ENCODE data around the gene SLC27A1.
"Not testable (repeated sequence)": the region's sequence is repeated elsewhere in the genome, so short reads cannot be mapped to it uniquely, and the experiment has no call there.

SLC27A1 gene

GRCh38 chr19:17457616-17458015 is 12.7 kb upstream of the SLC27A1 start:
- DNase-seq, result no peak

- no peak for DNase-seq
These were observed 11.4 kb upstream of the SLC27A1 start for GRCh38 chr19:17458970-17459369.

DNA sequence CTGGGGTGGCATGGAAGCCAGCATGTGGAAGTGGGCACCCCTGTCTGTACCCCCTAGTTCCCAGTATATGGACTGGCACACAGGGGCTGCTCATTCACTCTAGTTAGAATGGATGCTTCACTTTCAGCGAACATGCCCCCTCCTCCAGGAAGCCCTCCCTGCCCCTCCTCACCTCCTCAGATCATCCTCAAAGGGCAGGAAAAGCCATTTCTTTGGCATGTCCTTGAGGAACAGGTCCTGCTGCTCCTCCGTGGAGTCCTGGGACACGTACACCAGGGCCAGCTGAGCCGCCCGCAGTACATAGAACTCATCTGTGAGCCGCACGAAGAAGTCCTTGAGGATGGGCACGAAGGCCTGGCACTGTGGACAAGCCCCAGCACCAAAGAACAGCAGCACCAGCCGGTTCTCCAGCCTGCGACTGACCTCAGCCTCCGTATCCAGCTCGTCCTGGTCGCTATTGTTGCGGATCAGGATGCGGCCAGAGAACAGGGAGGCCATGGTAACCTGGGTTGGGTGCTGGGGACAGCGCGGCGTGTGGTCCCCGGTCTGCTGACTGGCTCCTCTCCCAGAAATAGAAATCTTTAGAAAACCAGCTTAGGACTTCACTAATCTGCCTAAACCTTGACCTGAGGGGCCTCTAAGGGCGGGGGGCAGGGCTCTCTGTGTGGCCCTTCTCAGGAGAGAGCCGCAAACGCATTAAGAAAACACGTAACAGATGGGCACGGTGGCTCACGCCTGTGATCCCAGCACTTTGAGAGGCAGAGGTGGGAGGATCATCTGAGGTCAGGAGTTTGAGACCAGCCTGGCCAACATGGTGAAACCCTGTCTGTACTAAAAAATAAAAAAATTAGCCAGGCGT is 9.7 kb upstream of the SLC27A1 start, which contains the start of gene NXNL1:
TSS of gene NXNL1 (minus strand) at position 555 of the 859 bp plus-strand sequence. CDS start at position 498, 57 bp downstream.
- DNase-seq, result no peak

DNA sequence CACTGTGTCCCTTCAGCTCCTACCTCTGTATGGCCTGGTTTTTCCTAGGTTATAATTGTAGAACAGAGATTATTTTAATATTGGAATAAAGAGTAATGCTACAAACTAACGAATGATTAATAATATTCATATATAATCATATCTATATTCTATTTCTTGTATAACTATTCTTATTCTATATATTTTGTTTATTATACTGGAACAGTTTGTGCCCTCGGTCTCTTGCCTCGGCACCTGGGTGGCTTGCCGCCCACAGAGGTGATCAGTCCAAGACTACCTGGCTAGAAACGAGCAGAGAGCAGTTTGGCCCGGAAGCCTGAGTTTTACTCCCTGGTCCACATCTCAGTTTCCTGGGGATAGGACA is 3.9 kb upstream of the SLC27A1 start:
- no peak for DNase-seq

GRCh38 chr19:17467471-17468301 is 2.6 kb upstream of the SLC27A1 start:
- no peak for DNase-seq

DNA sequence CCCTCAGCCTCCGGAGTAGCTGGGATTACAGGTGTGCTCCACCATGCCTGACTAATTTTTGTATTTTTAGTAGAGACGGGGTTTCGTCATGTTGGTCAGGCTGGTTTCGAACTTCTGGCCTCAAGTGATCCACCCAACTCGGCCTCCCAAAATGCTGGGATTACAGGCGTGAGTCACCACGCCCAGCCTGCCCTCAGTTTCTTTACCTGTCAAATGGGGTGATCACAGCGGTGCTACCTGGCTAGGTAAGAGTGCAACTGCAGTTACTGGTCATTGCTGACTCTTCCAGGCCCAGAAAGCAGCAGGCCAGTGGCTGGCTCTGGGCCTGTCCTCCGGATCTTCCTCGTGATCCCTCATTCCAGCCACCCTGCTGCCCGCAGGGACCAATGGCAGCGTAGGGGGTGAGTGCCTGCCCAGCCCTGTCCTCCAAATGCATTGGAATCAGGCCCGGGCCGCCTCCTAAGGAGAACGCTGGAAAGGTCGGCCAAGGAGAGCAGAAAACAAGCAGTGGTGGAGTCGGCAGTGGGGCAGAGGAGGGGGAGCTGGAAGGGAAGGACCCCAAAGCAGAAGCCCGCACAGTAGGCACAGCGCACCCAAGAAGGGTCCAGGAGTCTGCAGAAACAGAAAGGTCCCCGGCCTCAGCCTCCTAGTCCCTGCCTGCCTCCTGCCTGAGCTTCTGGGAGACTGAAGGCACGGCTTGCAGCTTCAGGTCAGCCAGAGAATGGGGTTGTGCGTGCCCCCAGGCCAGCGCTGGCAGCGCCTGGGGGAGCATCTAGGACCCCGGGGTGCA is 1.8 kb upstream of the SLC27A1 start:
- no peak for DNase-seq

GRCh38 chr19:17469092-17469480 is 1.2 kb upstream of the SLC27A1 start:
- DNase-seq, result no peak

DNA sequence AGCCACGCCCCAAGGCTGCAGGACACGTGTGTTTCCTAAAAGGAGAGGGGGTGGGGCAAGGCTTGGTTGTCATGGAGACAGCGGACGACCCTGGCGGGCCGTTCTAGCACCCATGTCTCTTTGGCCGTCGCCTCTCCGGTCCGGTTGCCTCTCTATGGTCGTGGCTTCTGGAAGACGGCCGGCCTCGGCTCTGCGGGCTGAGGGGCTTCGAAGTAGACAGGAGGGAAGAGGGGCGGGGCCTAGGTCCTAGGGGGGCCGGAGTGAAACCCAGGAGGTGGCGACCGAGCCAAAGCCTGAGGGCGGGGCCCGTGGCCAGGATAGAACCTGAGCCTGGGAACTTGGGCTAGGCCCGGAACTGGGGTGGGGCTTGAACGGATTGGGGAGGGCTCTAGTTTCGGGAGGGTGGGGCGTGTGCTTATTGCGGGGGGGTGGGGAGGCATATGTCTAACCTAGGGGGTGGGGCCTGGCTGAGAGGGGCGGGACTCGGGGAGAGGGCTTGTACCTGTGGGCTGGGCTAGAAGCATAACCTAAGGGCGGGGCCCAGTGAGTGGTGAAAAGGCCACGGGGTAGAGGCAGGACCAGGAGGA is 750 bp upstream of the SLC27A1 start:
- peak; percentile 93 for DNase-seq

- DNase-seq, result no peak
These were observed 1.2 kb downstream of the SLC27A1 start for GRCh38 chr19:17471410-17472125.

DNA sequence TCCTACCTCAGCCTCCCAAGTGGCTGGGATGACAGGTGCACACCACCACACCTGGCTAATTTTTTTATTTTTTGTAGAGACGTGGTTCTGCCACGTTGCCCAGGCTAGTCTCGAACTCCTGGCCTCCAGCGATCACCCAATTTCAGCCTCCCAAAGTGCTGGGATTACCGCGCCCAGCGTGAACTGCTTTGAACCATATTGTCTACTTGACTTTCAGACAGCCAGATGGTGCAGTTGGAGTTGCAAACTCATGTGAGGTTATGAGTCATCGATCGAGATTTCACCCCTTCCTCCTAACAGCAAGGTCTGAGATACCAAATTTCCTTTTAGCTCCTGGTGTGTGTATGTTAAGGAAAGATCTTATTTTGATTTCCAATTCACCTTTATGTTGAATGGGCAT is 2.7 kb downstream of the SLC27A1 start:
- no peak for DNase-seq

- not testable (repeated sequence) for DNase-seq
These were observed 4.8 kb downstream of the SLC27A1 start for GRCh38 chr19:17475011-17475540.

DNA sequence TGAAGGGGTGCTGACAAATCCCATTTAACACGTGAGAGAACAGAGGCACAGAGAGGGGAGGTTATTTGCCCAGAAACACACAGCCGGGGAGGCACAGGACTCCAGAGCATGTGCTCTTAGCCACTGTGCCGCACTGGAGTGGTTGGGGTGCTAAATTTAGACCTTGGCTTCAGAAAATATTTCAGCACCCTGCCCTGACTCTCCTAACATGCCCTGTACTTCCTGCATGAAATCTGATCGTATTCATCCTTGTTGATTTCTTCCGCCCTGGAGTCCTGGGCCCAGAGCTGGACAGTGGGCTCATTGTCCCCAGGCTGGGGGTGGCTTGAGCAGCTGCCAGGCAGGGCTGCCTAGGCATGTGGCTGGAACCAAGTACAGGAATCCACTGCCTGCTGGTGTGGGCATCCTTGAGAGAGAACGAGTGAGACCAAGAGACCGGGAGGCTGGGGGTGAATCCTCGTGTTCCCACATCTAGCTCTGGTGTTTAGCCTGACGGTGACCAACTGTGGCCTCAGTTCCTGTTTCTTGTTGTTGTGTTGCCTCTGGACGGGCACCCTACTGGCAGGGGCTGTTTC is 5.3 kb downstream of the SLC27A1 start:
- DNase-seq, result no peak

DNA sequence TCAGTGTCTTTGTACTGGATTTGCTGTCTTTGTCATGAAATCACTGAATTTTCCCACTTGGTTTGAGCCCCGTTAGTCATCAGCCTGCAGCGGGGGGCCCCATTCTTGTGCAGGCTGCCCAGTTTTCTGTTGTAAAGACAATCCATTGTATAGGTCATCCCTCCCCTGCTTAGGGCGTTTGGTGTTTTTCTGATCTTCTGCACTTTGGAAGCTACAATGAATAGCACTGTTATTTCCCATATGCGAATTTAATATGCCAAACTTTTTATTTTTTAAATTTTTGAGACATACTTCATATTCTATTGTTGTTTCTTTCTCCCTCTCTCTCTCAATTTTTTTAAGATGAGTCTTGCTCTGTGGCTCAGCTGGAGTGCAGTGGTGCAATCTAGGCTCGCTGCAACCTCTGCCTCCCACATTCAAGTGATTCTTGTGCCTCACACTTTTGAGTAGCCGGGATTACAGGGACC is 9.0 kb downstream of the SLC27A1 start:
- peak; percentile 9 for DNase-seq

DNA sequence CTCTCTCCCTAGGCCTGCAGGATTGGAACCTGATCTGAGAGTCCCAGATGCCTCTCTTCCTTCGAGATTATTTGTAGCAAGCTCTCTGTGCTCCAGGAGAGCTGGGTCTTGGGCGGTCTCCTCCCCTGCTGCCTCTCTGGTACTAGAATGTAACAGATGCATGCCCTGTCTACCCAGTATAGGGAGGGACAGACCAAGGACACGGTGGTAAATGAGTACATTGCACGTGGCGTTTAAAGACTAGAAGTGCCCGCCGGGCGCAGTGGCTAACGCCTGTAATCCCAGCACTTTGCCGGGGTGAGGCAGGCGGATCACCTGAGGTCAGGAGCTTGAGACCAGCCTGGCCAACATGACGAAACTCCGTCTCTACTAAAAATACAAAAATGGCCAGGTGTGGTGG is 11.7 kb downstream of the SLC27A1 start:
- no peak for DNase-seq

GRCh38 chr19:17482877-17483604 is 12.7 kb downstream of the SLC27A1 start:
- no peak for DNase-seq

DNA sequence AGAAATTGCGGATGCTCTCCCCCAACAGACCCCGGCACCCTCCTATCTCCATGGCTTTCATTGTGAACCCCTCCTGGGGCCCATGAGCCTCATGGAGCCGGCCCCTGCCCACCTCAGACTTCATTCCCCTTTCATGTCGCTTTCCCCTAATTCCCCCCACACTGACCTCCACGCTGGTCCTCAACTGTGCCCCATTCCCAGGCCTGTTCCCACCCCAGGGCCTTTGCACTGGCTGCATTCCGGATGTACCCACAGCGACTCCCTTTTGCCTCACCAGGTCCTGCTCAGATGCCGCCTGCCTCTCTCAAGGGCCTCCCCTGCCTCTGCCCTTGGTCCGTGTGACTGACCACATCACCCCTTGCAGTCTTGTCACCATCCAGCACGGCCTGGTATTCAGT is 13.3 kb downstream of the SLC27A1 start:
- DNase-seq, result no peak

DNA sequence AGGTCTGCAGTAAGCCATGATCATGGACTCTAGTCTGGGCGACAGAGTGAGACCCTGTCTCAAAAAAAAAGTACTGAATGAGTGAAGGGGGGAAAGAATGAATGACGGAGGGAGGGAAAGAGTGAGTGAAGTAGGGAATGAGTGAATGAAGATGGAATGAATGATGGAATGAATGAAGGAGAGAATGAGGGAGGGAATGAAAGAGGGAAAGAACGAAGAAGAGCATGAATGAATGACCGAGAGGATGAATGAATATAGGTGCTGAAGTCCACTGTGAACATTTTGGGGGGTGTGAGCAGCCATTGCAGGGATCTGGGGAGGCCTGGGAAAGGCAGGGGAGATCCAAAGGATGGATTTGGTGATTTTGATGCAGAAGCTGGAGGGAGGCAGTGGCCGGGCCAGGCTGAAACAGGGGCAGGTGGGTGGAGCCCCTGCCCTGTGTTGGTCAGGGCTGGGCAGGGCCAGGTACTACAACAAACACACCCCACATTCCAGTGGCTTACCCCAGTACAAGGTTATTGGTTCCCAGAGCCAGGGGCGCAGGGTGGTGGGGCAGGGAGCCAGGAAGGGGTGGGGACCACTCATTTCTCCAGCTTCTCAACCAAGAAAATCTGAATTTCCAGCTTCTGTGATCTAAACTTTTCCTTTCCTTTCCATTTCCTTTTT is 14.3 kb downstream of the SLC27A1 start:
- no peak for DNase-seq

- DNase-seq, result no peak
These were observed 16.4 kb downstream of the SLC27A1 start for GRCh38 chr19:17486545-17487240.
